Fibroblast of pulmonary artery (primary cell): ENCODE results near the gene SETD1B.
"Not testable (repeated sequence)": the region's sequence is repeated elsewhere in the genome, so short reads cannot be mapped to it uniquely, and the experiment has no call there.

Source experiments
- DNase-seq: peaks from one replicate; pipeline ENCODE4 v3.0.0-alpha.2; 2010; ENCODE audit warnings: low read depth
- H3K4me3 ChIP-seq: replicated peaks from 2 replicates; pipeline ENCODE4 v1.5.1; 2011; ENCODE audit warnings: low read depth, mild to moderate bottlenecking, control low read depth, low read length, moderate library complexity
- CTCF ChIP-seq: IDR thresholded peaks from 2 replicates; pipeline ENCODE4 v1.5.1; 2011; ENCODE audit warnings: mild to moderate bottlenecking, control low read depth, low read length, inconsistent platforms; ENCODE audit errors: missing control alignments

The SETD1B gene

GRCh38 chr12:121787063-121788025 is 16.5 kb upstream of the SETD1B start:
- TF ChIP-seq CTCF = no peak
- no peak overlapping the region for H3K4me3 ChIP-seq
- no peak for DNase-seq

- no peak for TF ChIP-seq CTCF
- no peak overlapping the region for H3K4me3 ChIP-seq
- DNase-seq = no peak
Measured at GRCh38 chr12:121788176-121788818, 15.5 kb upstream of the SETD1B start.

GRCh38 chr12:121789233-121789781 is 14.5 kb upstream of the SETD1B start:
- no peak for DNase-seq
- TF ChIP-seq CTCF = no peak
- no peak overlapping the region for H3K4me3 ChIP-seq

GRCh38 chr12:121789800-121790728 is 13.7 kb upstream of the SETD1B start:
- TF ChIP-seq CTCF = no peak
- no peak overlapping the region for H3K4me3 ChIP-seq
- DNase-seq = no peak

GRCh38 chr12:121790785-121791184 is 13.0 kb upstream of the SETD1B start:
- not testable (repeated sequence) for H3K4me3 ChIP-seq, DNase-seq

- TF ChIP-seq CTCF = no peak
- no peak for DNase-seq
- H3K4me3 ChIP-seq = no peak overlapping the region
Measured at GRCh38 chr12:121791671-121792551, 11.9 kb upstream of the SETD1B start.
